Embryonic facial prominence (tissue), 1 donor: ENCODE results near the gene SNTB2.
"Not testable (repeated sequence)": the region's sequence is repeated elsewhere in the genome, so short reads cannot be mapped to it uniquely, and the experiment has no call there.

Source experiments
- DNase-seq: peaks from one replicate; pipeline ENCODE4 v3.0.0-alpha.2; 2016; ENCODE audit errors: extremely low spot score

SNTB2 gene

DNA sequence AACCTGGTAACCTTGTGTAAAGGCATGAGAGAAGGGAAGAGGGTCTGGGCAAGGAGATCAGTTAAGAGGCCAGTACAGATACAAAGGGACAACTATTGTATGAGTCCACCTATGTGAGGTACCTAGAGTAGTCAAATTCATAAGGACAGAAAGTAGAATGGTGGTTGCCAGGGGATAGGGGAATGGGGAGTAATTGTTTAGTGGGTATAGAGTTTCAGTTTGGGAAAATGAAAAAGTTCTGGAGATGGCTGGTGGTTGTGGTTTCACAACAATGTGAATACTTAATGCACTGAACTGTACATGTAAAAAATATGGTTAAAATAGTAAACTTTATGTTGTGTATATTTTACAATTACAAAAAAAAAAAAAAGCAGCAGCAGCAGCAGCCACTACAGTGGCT lies 49.4 kb downstream of the SNTB2 start:
- no peak for DNase-seq

DNA sequence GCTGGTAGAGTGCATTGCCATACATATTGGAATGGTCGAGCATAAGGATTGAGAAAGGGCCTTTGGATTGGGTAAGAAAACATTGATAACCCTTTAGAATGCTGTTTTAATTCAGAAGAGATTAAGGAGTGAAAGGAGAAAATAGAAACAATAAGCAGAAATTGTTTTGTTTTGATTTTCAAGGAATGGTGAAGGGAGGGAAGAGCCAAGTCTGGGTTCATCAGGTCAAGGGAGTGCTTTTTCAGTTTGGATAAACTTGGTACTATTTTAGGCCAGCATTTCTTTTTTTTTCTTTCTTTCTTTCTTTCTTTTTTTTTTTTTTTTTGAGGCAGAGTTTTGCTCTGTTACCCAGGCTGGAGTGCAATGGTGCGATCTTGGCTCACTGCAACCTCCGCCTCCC lies 50.3 kb downstream of the SNTB2 start:
- no peak for DNase-seq

DNA sequence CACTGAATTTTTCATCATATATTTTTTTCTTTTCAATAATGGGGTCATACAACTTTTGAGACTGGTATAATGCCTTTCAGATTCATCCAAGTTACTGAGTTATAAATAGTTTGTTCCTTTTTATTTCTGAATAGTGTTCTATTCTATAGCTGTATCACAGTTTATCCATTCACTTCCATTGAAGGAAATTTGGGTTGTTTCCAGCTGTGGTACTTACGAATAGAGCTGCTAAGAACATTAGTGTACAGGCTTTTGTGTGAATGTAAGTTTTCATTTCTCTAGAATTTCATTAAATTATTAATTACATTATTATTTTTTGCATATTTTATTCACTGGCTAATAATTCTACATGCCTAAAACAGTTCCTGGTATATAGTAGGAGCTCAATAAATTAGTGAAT lies 52.9 kb downstream of the SNTB2 start:
- DNase-seq: no peak

GRCh38 chr16:69240331-69240730 lies 53.4 kb downstream of the SNTB2 start:
- DNase-seq: no peak

DNA sequence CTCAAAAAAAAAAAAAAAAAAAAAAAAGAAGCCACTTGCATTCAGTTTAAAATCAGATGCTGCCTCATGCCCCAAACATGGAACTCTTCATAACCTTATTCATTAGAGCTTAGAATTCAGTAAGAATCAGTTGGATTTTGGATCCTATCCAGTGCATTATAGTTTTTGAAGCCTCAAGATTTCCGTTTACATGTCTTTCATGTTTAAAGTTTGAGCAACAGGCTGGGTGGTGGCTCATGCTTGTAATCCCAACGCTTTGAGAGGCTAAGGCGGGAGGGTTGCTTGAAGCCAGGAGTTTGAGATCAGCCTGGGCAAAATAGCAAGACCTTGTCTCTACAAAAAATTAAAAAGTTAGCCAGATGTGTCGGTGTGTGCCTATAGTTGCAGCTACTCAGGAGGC lies 55.0 kb downstream of the SNTB2 start:
- DNase-seq: no peak

DNA sequence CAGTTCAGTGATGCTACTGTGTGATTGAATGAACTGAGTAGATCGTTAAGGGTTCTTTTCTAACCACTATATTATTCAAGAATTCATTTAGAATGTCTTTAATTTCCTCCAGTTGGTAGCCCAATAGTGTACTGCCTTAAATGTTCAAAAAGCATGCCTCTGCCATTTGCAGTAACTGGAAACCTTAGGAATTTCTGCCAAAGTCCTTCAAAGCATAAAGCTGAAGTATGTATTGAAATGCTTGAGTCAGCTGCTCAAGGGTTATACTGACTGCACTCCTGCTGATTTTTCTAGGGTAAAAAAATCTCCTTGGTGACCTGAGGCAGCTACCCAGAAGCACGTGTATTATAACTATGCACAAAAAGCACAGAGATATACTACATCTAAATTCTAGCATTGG lies 56.5 kb downstream of the SNTB2 start:
- DNase-seq: peak; percentile 33

DNA sequence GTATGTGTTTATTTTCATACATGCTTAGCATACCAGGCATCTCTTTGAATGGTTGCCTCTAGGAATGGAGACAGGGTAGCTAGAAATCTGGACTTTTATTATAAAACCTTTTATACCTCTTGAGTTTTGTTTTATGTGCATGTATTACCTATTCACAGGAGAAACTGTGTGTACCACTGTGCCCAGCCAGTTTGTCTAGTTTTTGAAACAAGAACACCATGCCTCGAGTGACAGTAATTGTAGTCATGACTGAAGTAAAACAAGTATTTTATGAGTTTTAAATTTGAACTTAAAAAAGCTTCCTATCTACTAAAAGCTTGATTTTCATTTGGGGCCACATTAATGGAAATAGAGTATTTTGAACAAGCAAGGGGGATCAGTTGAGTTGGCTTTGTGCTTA lies 57.4 kb downstream of the SNTB2 start:
- DNase-seq: no peak

DNA sequence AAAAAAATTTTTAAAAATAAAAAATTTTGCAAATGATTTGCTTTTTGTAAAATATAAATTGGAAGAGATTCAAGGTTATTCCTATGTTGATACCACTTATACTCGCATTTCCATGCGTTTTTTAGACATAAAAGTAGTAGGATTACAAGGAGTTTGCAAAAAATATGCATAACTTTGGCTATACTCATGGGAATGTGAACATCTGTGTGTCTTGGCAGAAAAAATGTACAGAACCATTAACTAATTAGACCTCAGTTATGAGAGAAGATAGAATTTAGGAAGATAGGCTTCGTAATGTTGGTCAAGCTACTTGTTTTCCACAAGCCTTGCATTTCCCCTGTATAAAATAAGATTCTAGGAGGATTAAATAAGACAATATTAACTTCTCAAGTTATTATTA lies 63.1 kb downstream of the SNTB2 start:
- no peak for DNase-seq

DNA sequence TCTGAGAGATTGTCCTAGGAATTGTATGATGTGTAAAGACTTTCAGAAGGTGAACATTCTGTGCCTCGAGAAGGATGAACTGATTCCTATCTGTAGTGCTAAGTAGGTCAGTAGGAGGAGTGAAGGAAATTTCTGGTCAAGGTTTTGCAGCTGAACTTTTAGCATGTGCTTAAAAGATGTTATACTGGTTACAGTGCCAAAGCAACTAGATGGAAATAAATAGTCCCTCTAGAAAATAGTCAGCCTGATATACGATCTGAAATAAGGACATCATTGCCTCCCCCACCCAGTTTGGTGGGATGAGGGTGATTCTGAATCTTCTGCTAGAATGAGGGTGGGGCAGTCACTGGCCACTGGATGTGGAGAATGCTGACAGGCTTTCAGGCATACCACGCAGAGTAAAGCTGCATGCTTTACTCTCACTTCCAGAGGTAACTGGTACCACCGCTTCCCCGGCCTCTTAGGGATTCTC lies 66.9 kb downstream of the SNTB2 start:
- DNase-seq: no peak

- not testable (repeated sequence) for DNase-seq
These were observed 72.4 kb downstream of the SNTB2 start for GRCh38 chr16:69259428-69259764.

GRCh38 chr16:69260019-69260418 lies 73.1 kb downstream of the SNTB2 start:
- no peak for DNase-seq

- DNase-seq: no peak
These were observed 73.5 kb downstream of the SNTB2 start for GRCh38 chr16:69260506-69260905.

DNA sequence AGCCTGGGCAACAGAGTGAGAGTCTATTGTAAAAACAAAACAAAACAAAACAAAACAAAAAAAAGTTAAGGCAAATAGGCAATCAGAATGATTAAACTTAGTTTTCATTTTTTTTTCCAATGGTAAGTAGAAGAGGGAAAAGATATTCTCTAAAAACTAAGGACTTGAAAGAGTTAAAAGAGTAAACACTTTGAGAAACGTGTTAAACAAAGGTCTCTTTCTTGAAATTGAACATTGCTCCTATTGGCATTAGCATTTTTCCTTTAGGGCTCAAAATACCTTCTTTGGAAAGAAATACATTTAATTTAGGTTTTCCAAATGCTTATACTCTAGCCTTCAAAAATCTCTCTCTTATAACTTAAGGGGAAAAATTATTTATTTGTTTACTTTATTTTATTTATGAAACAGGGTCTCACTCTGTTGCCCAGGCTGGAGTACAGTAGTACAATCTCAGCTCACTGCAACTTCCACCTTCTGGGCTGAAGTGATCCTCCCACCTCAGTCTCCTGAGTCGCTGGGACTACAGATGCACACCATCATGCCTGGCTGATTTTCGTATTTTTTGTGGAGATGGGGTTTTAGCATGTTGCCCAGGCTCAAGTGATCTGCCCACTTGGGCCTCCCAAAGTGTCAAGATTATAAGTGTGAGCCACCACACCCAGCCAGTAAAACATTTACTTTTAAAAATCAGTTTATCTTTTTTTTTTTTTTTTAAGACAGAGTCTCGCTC lies 79.5 kb downstream of the SNTB2 start:
- DNase-seq: no peak

DNA sequence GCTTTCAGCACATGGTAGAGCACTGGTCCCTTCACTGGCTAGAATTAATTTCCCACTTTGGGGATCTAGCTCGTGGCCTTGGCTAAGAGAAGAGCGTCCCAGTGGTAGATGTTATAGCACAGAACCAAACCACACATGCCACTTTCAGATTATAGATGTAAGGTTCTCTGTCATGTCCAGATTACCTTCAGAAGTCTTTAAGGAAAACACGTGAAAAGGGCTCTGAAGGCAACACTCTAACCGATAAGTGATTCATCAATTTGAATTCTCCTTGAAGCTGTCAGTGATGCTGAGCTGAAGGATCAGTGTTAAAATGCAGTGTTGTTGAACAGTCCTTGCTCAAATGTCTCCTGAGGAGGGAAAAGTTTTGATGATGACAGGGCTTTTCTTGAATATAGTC lies 80.7 kb downstream of the SNTB2 start:
- DNase-seq: no peak

DNA sequence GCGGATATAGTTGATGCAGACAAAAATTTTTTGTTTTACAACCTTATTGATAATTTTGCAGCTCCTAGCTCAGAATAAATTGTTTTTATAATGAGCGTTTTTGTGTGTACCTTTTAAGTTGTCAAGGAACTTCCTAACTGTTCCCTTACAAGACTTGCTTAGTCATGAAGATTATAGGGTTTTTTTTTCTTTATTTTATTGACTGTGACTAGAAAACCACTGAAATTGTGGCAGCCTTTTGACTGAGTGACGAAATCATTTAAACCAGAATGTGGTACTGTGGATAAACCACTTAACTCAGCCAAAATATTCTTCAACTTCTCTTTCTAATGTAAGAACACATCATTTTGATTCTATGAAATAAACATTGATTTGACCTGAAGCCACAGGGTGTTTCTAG lies 83.4 kb downstream of the SNTB2 start:
- no peak for DNase-seq

DNA sequence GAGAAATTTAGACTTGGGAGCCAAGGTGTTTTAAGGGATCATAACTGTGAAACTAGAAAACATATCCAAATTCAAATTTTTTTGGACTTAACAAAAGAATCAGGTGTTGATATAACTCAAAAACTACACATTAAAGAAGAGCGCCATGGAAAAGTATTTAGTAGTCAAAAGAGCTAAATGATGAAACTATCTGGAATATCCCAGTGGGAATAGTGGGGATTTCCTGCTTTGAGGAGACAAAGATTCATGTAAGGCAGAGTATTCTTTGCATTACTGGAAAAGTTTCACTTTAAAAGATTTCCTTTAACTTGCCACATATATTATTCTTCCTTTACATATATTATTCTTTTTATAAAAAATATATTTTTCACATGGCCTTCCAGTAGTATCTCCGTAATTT lies 83.9 kb downstream of the SNTB2 start:
- no peak for DNase-seq

- no peak for DNase-seq
These were observed 86.0 kb downstream of the SNTB2 start for GRCh38 chr16:69273009-69273408.

GRCh38 chr16:69274699-69275235 lies 87.8 kb downstream of the SNTB2 start:
- DNase-seq: no peak

DNA sequence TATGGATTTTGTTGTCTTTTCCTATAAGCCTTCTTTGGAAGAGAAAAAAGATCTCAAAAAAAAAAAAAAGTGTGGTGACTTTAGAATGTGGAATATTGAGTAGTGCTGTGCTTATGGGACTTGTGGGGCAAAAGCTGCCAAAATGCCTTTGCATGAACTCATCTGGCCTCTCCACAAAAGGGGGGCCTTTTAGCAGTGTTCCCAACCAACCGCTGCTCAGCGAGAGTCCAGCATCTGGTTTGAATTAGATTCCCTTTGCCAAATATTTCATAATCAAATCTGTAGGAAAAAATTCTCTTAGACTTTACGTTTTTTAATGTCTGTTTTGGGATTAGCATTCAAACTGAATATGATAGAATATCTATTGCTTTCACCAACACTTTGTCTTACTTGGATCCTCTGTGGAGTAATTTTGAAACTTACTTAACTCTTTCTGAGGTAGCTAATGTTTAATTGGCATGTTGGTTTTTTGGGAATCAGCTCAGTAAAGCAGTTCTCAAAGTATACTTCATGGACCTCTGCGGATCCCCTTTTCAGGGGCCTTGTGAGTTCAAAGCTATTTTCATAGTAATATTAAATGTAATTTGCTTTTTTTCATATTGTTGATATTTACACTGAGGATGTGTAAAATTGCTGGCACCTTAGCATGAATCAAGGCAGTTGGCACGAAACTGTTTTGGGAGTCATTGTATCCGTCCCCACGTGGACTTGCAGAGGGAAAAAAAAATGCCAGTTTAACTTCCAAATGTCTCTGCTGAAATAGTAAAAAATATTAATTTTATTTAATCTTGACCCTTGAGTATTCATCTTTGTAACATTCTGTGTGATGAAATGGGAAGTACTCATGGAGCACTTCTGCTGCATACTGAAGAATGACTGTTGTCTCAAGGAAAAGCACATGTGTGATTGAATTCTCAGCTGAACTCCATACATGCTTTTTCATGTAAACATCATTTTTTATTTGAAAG lies 89.5 kb downstream of the SNTB2 start:
- peak; percentile 86 for DNase-seq

- DNase-seq: no peak
These were observed 90.4 kb downstream of the SNTB2 start for GRCh38 chr16:69277413-69277812.

DNA sequence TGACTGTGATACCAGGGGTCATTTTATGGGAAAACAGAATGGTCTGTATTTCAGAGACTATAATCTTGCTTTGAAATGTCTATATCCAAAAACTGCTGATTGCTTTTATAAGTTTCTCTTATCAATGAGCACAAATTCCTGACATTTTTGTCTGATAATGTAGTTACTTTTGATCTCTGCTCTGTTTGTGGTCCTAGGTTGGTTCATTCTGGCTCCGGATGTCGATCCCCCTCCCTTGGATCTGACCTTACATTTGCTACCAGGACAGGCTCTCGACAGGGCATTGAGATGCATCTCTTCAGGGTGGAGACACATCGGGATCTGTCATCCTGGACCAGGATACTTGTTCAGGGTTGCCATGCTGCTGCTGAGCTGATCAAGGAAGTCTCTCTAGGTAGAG lies 96.9 kb downstream of the SNTB2 start:
- DNase-seq: no peak

GRCh38 chr16:69285240-69285639 lies 98.3 kb downstream of the SNTB2 start:
- no peak for DNase-seq
